CD4-positive, alpha-beta T cell treated with Interleukin-12 subunit alpha and Interleukin-12 subunit beta, for 1 hour (primary cell): ENCODE measurements around the gene ACOT13.
"Not testable (repeated sequence)": the region's sequence is repeated elsewhere in the genome, so short reads cannot be mapped to it uniquely, and the experiment has no call there.

Experiments used
- DNase-seq: peaks from one replicate; pipeline ENCODE4 v3.0.0-alpha.2; 2020

The ACOT13 gene

DNA sequence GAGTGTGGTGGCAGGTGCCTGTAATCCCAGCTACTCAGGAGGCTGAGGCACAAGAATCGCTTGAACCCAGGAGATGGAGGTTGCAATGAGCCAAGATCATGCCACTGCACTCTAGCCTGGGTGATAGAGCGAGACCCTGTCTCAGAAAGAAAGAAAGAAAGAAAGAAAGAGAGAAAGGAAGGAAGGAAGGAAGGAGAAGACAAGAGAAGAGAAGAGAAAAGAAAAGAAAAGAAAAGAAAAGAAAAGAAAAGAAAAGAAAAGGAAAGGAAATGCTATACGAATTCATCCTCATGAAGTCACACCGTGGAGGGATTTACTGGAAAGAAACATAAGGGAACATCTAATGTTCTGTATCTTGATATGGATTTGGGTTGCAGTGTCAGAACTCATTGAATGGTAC lies 67.8 kb downstream of the ACOT13 start:
- not testable (repeated sequence) for DNase-seq

DNA sequence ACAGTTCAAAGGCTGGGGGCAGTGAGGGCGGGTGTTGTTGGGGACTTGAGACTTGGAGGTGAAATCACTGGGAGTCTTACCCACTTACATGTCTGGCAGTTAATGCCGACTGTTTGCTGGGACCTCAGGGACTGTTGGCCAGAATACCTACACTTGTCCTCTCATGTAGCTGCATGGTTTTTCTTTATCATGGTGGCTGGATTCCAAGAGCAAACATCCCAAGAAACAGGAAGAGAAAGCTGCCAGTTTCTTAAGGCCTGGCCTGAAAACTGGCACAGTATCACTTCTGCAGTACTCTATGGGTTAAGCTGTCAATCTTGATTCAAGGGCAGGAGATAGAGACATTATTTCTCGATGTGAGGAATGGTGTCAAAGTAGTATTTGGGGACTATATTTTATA lies 71.9 kb downstream of the ACOT13 start:
- no peak for DNase-seq

DNA sequence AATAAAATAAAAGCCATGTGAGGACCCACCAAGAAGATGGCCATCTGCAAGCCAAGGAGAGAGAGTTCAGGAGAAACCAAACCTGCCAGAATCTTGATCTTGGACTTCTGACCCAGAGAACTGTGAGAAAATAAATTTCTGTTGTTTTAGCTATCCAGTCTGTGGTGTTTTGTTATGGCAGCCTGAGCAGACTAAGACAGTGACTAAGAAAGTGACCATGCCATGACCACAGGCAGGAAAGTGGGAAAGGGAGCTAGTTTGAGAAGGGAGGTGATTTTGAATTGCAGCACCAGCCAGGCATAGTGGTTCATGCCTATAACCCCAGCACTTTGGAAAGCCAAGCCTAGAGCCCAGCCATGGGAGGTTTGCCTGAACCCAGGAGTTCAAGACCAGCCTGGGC lies 74.0 kb downstream of the ACOT13 start:
- DNase-seq, result no peak

DNA sequence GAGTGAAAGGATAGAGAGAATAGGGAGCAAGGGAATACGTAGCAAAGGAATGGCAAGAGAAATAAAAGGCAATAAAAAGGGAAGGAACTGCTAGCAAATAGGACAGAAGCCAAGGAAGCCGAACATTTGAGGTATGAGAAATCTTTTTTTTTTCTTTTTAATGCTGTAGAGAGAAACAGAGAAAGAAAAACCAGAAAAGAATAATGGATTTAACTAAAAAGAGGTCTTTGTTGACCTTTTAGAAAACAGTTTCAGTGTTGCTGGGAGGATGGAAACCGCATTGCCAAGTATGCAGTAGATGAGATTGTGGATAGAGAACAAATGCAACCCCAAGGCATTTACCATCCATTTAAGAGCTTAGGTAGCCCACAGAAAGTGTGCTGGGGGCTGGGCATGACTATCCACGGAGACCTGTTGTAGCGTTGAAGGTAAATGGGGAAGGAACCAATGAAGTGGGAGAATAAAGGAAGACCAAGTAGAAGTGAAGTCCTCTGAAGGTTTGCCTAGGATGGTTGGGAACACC lies 75.4 kb downstream of the ACOT13 start:
- no peak for DNase-seq

DNA sequence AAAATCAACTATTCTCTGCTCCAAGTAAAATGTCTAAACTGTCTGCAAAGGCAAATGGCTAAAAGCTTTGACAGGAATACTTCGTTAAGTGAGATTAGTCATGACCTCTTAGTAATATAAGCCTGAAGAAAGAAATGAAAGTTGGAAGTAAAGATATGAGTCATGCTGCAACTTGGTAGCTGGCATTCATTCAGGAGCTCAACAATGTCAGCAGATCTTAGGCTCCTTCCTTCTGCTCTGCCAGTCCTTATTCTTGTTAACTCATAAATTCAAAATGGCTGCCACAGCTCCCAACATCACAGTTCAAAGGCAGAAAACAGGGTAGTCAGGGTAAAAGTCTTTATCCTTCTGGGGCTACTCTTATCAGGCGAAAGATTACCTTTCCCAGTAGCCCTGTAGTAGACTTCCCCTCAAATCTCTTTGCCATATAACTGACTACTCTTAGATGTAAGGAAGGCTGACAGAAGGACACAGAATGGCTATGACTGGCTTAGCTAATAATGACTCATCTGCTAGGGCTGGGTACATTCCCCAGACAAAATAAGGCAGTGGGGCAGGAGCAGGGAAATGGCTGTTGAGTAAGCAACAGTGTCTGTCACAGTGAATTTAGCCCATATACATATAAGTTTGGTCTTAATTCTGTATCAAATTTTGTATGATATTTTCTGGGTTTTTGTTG lies 76.5 kb downstream of the ACOT13 start:
- DNase-seq, result no peak

DNA sequence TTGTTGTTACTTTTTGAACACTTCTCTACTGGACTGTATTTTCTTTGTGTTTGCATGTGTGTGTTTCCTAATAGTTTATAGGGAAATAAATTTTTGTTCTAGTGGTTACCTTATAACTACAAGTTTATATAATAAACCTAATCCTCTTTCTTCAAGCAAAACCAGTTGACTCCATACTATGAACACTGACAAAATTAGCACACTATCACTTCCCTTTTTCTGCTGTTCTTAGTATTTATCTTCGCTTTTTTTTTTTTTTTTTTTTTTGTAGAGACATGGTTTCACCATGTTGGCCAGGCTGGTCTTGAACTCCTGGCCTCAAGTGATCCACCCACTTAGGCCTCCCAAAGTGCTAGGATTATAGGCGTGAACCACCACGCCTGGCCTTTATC lies 77.1 kb downstream of the ACOT13 start:
- DNase-seq, result no peak

DNA sequence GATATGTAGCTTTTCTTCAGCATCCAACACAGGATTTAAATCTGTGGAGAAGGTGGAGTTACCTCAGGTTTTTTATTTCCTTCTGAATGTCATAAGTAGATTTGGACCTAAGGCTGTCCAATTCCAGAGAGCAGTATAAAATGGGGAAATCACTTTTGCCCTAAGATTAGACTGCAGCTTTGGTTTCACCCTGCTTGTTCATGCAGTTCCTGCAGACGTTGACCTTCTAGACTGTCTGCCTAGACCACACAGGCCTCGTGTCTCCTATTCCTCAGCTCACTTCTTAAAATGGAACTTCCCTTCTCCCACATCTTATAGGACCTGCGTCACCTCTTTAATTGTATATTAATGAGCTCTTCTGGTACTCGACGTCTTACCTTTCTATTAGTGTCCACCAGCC lies 78.0 kb downstream of the ACOT13 start:
- no peak for DNase-seq

DNA sequence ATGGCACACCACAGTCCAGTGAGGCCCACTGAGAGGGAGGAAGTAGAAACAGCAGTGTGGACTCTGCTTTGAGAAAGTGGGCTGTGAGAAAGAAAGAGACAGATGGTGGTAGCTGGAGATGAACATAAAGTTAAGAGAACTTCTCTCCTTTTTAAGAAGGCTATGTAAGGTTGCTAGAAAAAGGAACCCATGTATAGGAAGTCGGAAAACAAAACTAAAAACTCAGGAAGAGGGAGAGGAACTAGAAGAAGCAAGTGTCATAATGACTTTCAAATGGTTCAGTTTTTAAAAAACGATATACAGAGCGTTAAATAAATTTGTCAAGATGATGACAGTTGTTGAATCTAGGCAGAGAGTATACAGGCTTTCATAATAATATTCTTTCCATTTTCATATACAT lies 82.4 kb downstream of the ACOT13 start:
- no peak for DNase-seq

DNA sequence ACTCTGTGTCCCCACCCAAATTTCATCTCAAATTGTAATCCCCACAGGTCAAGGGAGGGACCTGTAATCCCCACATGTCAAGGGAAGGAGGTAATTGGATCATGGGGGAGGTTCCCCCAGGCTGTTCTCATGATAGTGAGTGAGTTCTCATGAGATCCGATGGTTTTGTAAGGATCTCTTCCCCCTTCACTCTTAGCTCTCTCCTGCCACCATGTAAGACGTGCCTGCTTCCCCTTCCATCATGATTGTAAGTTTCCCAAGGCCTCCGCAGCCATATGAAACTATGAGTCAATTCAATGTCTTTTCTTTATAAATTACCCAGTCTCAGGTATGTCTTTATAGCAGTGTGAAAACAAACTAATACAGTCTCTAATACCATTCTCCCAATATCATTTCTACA lies 84.0 kb downstream of the ACOT13 start:
- DNase-seq, result not testable (repeated sequence)

DNA sequence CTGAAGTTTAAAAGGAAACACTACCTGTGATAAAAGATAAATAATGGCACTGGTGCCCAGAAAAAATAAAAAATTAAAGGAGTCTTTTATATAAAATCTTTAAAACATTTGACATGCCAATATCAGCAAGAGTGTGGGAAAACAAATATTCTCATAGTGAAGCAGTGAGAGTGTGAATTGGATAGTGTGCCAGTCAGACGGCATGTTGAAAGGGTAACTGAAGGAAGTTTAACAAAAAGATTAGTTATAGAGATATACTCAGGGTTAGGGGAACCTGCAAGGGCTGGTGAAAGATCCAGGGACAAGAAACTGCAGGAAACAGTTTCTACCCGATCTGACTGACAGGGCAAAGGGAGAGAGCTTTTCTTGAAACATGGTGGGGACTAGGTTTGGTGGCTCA lies 85.6 kb downstream of the ACOT13 start:
- no peak for DNase-seq

DNA sequence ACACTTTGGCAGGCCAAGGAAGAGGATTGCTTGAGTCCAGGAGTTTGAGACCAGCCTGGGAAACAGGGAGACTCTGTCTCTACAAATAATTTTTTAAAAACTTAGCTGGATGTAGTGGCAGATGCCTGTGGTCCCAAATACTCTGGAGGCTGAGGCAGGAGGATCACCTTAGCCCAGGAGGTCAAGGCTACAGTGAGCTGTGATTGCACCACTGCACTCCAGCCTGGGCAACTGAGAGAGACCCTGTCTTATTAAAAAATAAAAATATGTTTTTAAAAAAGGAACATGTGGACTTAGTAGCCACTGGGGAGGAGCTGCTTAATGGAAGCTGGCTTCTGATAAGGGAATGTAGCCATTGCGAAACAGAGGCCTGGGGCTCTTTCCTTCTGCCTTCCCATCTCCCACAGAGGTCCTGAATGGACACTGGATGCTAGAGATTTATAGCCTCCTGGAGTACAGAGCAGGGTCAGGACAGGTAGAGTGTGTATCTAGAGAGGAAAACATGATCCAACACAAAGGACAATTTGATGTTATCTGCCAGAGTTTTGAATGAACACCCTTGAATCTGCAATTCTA lies 86.1 kb downstream of the ACOT13 start:
- no peak for DNase-seq

DNA sequence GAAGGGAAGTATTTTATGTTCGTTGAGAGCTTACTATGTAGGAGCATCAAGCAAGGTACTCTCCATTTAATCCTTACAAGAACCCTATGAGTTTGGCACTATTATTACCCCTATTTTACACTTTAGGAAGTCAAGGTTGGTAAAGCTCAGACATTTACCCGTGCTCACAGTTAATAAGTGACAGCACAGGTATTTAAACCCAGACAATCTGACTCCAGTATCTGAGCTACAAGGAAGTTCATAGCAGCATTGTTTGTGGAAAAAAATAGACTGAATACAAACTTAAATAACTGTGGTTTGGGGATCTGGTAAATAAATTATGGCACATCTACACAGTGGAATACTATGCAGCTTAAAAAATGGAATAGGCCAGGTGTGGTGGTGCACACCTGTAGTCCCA lies 86.7 kb downstream of the ACOT13 start:
- no peak for DNase-seq

DNA sequence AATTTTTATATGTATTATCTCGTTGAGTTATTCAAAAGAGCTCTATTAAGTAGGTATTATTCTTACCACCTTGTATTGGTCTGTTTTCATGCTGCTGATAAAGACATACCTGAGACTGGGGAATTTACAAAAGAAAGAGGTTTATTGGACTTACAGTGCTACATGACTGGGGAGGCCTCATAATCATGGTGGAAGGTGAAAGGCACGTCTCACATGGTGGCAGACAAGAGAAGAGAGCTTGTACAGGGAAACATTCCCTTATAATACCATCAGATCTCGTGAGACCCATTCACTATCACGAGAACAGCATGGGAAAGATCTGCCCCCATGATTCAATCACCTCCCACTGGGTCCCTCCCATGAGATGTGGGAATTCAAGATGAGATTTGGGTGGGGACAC lies 87.5 kb downstream of the ACOT13 start:
- not testable (repeated sequence) for DNase-seq
